ENCODE measurements around the gene MTR.

MTR gene

DNA sequence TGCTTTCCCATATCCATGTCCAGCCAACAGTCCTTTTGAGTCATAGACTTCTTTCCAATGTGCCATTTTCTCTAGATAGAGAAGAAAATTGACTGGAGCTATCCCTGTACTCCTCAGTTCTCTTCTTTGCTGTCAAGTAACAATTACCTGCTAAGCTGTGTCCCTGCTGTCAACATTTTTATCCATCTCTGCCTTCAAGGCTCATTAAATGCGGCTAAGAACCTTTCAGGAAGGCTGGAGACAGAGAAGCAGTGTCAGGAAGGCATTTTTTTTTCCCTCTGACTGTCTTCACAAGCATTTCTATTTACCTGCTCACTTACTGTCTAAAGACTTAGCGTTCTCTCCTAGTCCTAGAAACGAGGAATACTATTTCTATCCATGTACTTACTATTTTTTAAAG lies 69.1 kb downstream of the MTR start:
- no peak for DNase-seq (ENCODE audit: low read depth)

DNA sequence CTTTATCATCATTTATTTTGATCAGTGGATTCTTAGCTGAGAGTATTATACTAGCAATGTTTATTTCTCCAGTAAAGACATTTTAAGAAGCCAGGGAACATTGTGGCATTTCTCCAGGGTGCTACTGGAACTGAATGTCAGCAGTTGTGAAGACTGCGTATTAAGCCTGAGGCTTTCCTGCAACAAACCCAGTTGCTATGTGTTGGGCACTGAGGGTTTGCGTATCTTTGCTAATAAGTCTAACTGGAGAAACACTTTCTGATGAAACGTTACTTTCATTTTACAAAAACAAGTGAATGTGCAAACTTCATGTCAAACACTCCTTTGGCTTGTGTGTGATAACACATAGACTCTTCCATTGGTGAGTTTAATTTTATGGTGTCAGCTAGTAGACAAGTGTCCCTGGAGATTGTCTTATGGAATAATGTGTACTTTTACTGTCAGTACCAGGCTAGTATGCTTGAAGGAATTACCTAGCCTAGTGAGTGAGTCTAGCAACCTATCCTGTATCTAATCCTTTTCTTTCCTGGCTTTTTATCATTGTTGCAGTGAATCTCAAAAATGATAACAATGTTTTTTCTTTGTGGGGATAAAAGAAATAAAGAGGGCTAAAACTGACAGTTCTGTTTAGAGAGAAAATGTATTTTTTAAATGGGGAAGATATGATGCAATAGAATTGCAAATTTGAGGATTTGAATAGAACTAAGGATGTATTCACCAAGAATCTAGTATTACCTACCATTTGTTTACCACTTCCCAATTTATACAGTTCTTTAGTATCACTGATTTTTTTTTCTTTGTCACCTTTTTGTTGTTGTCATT lies 70.1 kb downstream of the MTR start:
- no peak for DNase-seq (ENCODE audit: low read depth)

DNA sequence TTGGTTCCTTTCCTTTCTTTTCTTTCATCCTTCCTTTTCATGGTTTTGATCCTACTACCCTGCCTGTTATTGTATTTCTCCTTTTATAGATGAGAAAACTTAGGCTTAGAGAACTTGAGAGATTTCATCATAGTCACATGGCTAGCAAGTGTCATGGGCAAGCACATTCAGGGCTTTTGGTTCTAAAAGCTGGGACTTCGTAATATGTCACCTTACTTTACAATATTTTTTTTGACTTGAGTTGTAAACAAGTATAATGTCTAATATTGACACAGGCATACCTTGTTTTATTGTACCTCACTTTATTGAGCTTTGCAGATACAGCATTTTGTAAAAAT lies 70.7 kb downstream of the MTR start:
- no peak for DNase-seq (ENCODE audit: low read depth)

DNA sequence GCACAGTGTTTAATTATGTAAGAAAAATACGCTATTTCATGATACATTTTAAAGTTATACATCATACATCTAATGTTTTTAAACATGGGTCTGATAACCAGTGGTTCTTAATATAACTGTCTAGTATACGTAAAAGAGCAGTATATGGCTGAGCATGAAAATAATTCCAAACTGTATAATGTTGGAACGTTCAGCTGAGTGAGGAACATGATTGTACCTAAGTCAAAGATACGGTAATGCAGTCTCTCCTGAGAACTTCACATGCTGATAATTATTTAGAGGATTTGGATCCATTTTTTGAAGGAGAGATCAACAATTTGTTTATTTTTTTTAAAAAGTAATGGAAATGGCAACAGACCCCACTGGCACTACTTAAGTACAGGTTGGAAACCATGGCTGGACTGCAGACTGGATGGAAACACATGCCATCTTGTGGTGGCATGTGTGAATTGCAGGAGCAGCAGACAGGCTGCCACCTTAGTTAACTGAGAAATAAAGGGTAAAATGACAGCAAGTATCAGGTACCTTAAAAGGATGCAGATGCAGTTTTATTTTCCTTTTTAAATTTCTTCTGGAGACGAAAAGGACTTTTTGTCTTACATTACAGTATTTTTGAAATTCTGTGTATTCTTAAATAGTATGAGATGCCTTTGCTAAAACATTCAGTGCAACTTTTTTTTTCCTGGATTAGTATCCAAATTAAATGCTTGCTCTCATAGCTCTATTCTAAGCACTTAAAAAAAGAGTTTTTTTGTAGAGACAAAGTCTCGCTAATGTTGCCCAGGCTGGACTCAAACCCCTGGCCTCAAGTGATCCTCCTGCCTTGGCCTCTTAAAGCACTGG lies 73.8 kb downstream of the MTR start:
- DNase-seq (ENCODE audit: low read depth) = no peak

DNA sequence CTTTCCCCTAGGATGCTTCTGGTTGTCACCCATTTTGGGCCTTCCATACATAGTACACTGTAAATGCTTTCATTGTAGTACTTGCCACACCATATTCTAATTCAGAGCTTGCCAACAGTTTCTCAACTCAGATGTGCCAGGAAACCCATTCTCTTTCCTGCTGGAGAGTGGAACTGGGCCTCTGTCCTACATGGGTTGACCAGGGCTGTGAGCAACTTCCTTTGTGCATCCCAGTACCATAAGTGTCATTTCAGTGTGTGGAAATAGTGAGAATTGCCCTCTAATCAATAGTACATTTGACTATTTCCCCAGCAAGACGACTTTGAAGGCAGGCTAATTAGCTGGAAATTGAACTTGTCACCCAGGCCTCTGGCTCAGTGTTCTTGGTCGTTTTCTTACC lies 74.8 kb downstream of the MTR start:
- DNase-seq (ENCODE audit: low read depth) = no peak

DNA sequence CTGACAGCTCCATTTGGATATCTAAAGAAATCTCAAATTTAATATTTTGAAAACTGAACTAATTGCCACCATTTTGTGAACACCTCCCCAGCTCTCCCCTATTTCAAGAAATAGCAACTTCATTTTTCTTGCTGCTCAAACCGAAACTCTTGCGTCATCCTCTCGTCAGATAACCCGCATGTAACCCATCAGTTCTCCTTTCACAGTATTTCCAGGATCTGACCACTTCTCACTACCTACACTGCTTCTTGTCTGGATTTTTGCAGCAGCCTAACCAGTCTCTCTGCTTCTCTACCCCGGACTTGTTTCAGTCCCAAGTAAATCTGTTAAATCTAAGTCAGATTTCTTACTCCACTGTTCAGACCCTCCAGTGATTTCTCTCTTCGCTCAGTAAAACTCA lies 75.6 kb downstream of the MTR start:
- no peak for DNase-seq (ENCODE audit: low read depth)

DNA sequence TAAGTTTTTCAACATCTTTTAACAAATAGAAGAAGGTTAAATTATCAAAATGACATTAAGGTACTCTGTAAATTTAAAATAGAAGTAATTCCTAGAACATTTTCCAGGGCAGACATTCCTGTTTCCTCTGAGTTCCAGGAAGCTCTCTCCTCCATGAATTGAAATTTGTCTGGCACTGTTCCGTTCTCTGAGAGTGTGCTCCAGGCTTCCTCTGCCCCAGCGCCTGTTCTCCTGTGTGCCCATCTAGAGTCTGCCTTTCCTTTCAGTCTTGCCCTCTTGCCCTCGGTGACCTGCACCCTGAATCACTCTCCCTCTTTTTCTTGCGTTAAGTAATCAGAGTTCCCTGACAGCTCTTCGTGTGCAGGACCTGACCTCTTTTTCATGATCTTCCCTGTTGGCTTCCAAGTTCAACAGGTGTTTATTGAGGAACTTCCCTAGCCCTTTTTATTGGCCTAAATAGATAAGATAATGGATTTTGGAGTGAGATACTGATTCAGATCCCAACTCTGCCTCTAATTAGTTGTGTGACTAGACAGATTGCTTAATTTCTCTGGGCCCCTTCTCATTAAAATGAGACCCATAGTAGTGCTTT lies 77.1 kb downstream of the MTR start:
- DNase-seq (ENCODE audit: low read depth) = no peak

DNA sequence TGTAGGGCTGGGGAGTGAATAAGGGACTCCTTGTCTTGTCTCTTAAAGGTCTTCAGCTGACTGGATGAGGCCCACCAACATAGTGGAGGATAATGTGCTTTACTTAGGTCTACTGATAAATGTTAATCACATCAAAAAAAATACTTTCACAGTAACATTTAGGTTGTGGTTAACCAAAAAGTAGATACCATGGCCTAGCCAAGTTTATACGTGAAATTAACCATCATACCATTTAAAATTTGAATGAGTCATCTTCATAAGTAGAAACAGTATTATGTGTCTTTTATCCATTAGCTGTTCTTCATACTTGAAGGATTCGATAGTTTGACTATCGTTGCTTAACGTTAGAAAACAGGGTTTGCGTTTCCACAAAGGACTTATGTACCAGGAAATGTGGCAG lies 80.9 kb downstream of the MTR start:
- DNase-seq (ENCODE audit: low read depth) = no peak

DNA sequence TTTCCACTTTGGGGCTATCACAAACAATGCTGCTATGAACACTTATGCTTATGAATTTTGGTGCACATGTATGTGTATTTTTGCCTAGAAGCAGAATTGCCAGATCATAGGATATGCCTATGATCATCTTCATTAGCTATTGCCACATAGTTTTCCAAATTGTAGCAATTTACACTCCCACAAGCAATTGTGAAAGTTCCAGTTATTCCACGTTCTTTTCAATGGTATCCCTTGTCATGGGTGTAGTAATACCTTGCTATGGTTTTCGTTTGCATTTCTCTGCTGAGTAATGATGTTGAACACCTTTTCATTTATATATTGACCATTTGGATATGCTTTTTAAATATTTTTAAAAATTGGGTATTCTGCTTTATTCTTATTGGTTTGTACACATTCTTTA lies 82.6 kb downstream of the MTR start:
- no peak for DNase-seq (ENCODE audit: low read depth)

DNA sequence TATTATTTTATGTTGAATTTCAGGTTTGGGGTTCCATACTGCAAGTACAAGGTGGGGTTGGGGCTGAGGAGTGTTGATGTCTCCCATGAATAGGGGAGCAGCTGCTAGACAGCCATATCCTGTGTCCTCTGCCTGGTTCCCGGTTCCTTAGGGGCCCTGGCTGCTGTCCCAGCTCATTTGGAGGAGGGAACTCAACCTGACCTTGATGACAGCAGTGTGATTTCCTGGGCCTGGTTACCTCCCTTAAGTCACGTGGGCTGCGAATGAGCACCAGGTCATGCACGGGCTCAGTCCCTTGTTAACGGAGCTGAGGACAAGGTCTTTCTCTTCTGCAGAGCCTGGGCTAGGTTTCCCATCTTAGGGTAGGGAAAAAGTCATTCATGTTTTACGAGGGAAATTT lies 85.1 kb downstream of the MTR start:
- no peak for DNase-seq (ENCODE audit: low read depth)

DNA sequence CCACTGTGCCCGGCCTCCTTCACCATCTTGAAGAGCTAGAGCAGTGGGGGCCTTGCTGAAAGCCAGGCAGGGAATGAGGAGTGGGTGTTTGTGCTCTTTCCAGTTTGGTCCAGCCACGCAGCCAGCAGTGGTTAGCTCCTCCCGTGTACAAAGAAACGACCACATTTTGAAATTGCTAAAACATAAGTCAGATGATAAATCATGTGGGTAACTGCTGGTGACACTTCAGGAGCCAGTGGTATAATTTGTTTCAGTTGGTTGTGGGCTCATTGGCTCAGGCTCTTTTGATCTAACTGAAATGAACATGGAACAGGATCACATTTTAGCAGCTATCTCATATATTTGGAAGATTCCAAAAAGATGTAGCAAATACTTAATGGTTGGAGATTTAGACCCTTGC lies 87.6 kb downstream of the MTR start:
- DNase-seq (ENCODE audit: low read depth) = no peak

DNA sequence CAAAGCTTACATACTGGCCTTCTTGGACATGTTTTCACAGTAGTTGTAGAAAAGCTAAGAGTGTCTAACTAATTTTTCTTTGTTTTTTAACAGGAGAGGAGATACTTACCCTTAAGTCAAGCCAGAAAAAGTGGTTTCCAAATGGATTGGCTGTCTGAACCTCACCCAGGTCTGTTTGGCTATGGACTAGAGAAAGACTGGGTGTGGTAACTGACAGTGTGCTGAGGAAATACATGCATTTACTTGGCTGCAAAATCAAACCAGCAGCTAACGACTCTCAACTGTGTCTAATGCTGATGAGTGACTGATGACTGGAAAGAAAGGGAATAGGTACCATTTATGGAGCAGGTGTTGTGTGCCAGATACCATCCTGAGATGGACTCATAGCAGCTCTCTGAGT lies 91.1 kb downstream of the MTR start:
- DNase-seq (ENCODE audit: low read depth) = no peak

DNA sequence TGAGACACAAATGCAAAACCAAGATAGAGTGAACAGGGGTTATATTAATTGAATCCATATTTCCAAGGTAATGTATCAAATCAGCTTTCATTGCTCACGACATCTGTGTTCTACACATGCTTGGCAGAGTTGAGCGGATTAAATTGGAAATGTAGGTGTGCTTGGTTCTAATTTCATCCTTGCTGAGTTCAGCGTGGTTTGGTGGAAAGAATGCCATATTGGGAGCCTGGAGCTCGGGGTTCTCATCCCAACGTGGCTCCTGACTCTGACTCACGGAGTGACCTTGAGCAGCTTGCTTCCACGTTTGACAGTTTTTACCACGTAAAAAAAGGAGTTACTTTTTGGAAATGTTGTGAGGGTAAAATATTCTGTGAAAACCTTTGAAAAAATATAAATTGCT lies 92.0 kb downstream of the MTR start:
- no peak for DNase-seq (ENCODE audit: low read depth)

DNA sequence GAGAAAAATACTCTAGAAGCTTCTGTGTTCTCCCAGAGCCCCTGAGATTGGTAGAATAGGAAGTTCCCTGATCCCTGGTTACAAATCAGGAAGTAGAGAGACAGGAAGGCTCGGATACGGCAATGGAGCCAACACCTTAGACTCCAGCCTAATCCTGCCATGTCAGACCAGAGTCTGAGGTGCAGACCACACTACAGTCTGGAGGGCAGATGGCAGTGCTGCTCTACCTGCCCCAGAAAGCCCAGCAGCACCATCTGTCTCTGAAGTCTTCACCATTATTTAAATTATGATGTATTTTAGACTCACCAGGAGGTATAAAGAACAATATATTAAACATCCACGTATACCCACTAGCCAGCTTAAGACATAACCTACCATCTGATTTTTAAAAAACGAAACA lies 93.0 kb downstream of the MTR start:
- DNase-seq (ENCODE audit: low read depth) = no peak

DNA sequence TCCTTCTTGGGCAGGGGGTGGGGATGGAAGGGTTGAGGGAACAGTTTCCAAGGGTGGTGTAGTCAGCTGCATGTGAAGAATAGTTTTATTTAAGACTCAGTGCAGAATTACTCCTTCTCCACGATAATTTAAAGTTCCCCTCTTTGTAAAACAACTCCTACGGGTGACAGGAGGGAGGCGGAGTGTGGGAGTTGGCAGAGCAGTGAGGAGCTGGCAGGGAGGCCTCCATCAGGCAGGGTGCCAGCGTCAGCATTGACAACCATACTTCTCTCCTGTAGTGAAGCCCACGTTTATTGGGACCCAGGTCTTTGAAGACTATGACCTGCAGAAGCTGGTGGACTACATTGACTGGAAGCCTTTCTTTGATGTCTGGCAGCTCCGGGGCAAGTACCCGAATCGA lies 93.8 kb downstream of the MTR start:
- DNase-seq (ENCODE audit: low read depth) = no peak

DNA sequence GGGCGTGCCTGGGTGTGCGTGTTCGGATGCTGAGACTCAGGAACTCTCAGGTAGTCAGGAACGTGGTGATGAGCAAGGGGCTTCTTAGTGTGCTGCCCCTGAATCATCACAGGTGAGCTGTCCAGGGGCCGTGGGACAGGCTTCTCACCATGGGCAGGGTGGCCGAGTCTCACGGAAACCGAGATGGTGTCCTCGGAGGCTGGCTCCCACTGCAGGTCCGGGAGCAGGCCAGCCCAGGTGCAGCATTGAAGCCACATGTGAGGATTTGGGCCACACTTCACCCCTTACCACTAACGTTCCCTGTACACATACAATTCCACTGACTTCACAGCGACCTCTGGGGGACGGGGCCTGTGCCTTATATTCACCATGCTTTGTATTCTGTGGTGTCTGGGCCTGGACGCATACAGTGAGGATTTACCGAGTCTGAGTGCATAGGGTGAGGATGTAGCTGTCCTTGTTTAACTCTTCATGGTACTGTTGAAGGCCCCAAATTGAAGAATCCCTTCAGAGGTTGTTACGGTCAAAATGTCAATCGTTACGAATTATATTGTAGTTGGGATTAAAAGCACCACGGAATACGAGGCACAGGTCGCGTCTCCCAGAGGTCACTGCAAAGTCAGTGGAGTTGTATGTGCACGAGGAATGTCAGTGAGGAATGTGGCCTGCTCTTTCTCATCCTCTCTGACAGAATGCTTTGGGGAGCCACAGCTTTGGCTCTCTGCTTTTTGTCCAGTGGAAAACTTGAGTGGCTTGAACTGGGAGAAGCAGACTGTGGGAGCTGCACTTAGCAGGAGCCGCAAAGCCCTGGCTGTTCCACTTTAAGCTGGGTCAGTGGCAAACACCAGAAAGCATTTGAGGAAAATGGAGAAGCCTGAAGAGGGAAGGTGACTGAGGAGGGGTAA lies 95.3 kb downstream of the MTR start:
- no peak for DNase-seq (ENCODE audit: low read depth)

DNA sequence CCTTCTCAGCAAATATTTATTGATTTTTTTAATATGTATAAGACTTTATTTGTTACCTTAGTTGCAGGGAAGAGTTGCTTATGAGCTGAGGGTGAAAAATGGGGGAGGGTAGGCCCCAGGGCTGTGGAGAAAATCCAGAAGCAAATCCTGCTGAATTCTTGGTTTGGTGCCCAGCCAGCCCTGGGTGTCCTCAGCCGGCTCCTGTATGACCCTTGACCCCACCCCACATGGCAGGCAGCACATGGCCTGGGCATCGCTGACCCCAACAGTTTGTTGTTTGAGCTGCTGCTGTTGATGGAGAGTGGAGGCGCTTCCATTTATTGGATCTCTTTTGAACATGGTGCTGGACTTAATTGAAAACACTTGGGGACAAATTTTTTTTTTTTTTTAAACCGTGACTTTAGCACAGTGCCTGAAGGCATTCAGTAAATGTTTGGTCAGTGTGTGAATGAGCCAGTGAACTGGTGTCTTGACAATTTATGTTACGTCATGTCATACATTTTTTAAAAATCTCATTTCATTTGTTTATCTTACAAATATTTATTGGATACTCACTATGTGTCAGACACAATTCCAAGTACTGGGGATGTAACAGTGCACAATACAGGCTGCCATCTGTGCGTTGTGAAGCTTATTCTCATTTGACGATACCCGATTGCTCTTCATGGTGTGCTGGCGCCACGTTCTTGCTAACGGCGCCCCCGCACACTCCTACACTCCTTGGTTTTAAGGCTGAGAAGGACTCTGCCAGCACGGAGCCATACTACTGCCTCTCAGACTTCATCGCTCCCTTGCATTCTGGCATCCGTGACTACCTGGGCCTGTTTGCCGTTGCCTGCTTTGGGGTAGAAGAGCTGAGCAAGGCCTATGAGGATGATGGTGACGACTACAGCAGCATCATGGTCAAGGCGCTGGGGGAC lies 98.8 kb downstream of the MTR start:
- DNase-seq (ENCODE audit: low read depth) = no peak

DNA sequence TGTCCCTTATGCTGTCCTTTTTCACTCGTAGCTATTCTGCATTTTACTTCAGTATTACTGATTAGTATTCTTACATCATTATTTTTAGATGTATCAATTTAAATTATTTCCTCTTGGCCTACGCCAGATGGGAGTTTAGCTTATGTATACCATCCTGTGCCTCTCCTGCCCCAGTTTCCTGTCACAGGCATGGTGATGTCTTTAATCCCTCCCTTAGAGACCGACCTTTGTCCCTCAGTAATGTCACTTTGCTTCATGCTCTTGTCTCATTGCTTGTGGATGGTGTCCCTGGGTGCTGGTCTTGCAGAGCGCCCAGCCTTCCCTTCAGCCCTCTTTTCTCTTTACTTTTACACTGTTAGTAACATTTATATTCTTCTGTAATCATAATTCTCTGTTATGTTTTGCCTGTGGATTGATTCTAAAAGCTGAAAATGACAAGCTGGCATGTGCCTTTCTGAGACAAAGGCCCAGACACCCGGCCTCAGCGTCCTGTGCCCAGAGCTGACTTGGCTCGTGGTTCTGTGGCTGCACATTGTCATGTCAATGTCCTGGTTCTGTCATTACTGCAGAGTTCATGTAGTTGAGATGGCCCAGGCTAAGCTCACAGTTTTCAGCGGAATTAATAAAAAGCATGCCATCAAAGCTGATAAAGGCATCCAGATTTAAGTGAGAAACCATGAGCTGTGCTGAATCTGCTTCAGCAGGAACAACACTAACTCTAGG lies 100.7 kb downstream of the MTR start:
- no peak for DNase-seq (ENCODE audit: low read depth)

DNA sequence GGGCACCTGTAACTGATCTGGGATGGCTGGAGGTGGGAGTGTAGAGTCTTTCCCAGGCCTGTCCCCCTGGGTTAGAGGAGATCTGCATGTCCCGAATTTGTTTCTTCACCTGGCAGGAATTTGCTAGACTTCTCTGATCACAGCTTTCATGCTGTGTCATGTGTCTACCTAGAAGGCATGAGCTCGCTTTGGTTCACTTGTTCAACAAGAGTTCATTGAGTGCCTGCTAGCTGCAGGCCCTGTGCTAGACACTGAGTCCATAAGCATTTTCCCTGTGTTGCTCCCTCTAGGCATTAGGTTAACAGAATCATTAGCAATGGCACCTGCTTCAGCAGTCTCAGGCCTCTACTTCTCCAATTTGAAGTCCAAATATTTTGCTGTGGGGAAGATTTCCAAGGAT lies 101.6 kb downstream of the MTR start:
- no peak for DNase-seq (ENCODE audit: low read depth)
